ENCODE results near the gene TNFRSF19. TPM values are rescaled to one million over a fixed set of nuclear protein-coding genes. Genes with fewer than 3 reads are reported as not detected.
"Not testable (repeated sequence)": the region's sequence is repeated elsewhere in the genome, so short reads cannot be mapped to it uniquely, and the experiment has no call there.

TNFRSF19 gene, protein sequence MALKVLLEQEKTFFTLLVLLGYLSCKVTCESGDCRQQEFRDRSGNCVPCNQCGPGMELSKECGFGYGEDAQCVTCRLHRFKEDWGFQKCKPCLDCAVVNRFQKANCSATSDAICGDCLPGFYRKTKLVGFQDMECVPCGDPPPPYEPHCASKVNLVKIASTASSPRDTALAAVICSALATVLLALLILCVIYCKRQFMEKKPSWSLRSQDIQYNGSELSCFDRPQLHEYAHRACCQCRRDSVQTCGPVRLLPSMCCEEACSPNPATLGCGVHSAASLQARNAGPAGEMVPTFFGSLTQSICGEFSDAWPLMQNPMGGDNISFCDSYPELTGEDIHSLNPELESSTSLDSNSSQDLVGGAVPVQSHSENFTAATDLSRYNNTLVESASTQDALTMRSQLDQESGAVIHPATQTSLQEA
- total RNA-seq = 1 to 10 TPM; 4.9 to 9.2 (median 7.7) TPM

DNA sequence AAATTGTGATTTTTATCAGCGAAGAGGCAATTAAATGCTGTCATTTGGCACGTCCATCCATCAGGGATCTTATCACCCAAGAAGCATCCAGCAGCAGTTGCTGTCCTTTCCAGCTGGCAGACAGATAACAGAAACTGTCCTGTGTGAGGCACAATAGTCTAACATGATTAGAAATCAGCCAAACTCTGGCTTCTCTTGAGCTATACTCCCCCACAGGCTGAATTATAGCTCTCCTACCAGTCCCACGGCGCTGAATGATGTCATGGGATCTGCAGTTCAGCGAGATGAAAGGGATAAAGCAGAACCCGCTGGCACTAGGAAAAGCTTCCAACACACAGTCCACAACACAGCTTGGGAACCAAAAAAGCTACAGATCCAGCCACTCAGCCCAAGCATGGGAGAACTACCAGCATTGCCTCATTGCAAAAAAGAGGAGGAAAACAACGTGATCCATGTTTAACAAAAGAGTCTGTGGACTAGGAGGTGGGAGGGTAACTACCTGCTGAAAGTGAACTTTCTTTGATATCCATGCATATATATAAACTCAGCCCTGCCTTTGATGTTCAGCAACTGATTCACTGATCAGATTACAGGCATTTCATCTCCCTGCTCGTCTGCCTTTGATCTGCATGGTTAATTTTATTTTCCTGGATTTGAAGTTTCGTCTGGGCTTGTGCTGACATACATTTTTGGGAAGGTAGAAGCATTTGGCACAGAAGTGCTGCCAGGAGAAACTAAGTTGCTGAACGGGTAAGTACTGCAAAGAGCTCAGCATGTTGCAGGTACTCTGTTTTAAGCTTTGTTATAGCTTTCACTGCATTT is at the start of gene TNFRSF19:
Gene TNFRSF19 (plus strand): TSS at position 314 of the 822 bp plus-strand sequence. CDS start 19,772 bp downstream, outside the sequence.
- 25 to 27% methylated on average over 10 of the region's 10 CpGs for WGBS, 2 donors
- intact Hi-C loops (cut with DNase I) = loop anchor here (10.0 kb wide), 1 partner anchor 54 kb away; no protein-coding TSS in a partner anchor
- Histone ChIP-seq H3K36me3 (no peaks in the 10 kb centered on the region), H3K9me3 (no peaks in the 10 kb centered on the region), H3K27ac (no peak within 1 kb of the TSS), H3K4me1 (peaks cover 4 to 5% of the 10 kb centered on the region in 2 donors), H3K4me3 (replicated peaks in 1 of 3) (no peak within 1 kb of the TSS), H3K27me3 (no peaks in the 10 kb centered on the region)
- TF ChIP-seq, protein P1, sequence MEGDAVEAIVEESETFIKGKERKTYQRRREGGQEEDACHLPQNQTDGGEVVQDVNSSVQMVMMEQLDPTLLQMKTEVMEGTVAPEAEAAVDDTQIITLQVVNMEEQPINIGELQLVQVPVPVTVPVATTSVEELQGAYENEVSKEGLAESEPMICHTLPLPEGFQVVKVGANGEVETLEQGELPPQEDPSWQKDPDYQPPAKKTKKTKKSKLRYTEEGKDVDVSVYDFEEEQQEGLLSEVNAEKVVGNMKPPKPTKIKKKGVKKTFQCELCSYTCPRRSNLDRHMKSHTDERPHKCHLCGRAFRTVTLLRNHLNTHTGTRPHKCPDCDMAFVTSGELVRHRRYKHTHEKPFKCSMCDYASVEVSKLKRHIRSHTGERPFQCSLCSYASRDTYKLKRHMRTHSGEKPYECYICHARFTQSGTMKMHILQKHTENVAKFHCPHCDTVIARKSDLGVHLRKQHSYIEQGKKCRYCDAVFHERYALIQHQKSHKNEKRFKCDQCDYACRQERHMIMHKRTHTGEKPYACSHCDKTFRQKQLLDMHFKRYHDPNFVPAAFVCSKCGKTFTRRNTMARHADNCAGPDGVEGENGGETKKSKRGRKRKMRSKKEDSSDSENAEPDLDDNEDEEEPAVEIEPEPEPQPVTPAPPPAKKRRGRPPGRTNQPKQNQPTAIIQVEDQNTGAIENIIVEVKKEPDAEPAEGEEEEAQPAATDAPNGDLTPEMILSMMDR (IDR thresholded peaks at IDR 0.05) = no peak
- no peak for TF ChIP-seq POLR2A (IDR thresholded peaks at IDR 0.05)
- DNase-seq = peak in 1 of 2 donors; percentile 10

GRCh38 chr13:23529926-23530325 is 40.3 kb upstream of the TNFRSF19 start:
- H3K27me3 ChIP-seq; intact Hi-C loops (cut with DNase I); H3K36me3 ChIP-seq; H3K4me3 ChIP-seq (replicated peaks in 1 of 3); H3K4me1 ChIP-seq; H3K9me3 ChIP-seq; H3K27ac ChIP-seq; DNase-seq: not testable (repeated sequence)
- WGBS, 2 donors = 67 to 90% methylated on average over 3 of the region's 3 CpGs

DNA sequence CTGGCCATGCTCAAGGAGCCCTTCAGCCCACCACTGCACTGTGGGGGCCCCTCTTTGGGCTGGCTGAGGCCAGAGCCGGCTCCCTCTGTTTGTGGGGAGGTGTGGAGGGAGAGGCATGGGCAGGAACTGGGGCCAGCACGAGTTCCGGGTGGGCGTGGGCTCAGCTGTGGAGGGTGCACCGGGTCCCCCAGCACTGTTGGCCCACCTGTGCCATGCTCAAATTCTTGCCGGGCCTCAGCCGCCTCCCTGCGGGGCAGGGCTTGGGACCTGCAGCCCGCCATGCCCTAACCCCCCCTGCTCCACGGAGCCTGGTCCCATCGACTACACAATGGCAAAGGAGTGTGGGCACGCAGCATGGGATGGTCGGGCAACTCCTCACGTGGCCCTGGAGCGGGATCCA is 38.8 kb upstream of the TNFRSF19 start:
- WGBS, 2 donors = 97 to 98% methylated on average over 9 to 14 of the region's 15 CpGs
- Histone ChIP-seq H3K27ac (no peak overlapping the region), H3K9me3 (no peaks in the 10 kb centered on the region), H3K27me3 (no peaks in the 10 kb centered on the region), H3K36me3 (no peaks in the 10 kb centered on the region), H3K4me1 (no peaks in the 10 kb centered on the region), H3K4me3 (replicated peaks in 1 of 3) (no peak overlapping the region)
- no peak for TF ChIP-seq POLR2A (IDR thresholded peaks at IDR 0.05)
- TF ChIP-seq, protein P1 (IDR thresholded peaks at IDR 0.05) = no peak
- no peak for DNase-seq
- intact Hi-C loops (cut with DNase I) = no loop called here

DNA sequence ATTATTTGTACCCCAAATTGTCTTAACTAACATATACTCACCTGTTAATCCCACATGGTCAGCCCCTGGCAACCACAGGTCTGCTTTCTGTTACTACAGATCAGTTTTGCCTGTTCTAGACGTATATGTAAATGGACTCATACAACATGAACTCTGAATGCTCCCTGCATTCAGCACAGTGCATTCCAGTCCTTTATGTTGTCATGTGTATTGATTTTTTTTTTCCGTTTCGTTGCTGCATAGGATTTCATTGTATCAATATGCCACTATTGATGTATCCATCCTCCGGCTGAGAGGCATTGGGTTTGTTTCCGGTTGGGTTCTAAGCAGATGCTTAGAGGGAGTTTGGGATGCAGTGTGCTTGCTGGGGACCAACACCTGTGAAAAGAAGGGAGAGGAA is 36.1 kb upstream of the TNFRSF19 start:
- H3K36me3 ChIP-seq = no peaks in the 10 kb centered on the region
- 93 to 94% methylated on average over 5 of the region's 5 CpGs for WGBS, 2 donors
- TF ChIP-seq, protein P1 (IDR thresholded peaks at IDR 0.05) = no peak
- no peak for TF ChIP-seq POLR2A (IDR thresholded peaks at IDR 0.05)
- intact Hi-C loops (cut with DNase I) = no loop called here
- no peak overlapping the region for H3K27ac ChIP-seq
- no peaks in the 10 kb centered on the region for H3K9me3 ChIP-seq
- no peak for DNase-seq
- no peaks in the 10 kb centered on the region for H3K4me1 ChIP-seq
- H3K4me3 ChIP-seq (replicated peaks in 1 of 3) = no peak overlapping the region
- H3K27me3 ChIP-seq = no peaks in the 10 kb centered on the region

DNA sequence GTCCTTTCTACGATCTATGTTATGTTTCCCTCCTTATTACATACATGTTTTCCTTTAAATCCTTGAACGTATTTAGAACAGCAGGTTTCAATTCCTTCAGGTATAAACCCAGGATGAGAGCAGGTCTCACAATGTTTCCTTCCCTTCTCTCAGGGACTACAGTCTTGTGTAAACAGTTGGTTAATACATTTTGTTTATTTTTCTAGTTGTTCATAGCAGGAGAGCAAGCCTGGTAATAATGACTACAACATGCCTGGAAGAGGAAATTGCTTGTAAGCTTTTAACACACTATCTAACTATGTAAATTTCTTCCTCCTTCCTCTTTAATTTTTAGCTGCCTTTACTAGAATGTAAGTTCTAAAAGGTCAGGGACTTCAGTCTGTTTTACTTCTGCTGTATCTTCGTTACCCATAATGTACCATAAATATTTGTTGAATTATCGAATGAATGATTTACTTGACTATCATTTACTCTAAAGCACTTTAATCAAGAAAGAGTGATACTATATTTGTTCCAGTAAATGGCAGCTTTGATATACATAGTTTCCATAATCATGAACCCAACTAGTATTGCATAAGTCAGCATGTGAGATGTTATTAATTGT is 28.9 kb upstream of the TNFRSF19 start:
- H3K27ac ChIP-seq = no peak overlapping the region
- no peak for DNase-seq
- TF ChIP-seq, protein P1 (IDR thresholded peaks at IDR 0.05) = no peak
- no peak for TF ChIP-seq POLR2A (IDR thresholded peaks at IDR 0.05)
- 93 to 94% methylated on average over 4 of the region's 4 CpGs for WGBS, 2 donors
- no peaks in the 10 kb centered on the region for H3K4me1 ChIP-seq
- H3K36me3 ChIP-seq = no peaks in the 10 kb centered on the region
- H3K4me3 ChIP-seq (replicated peaks in 1 of 3) = no peak overlapping the region
- H3K9me3 ChIP-seq = no peaks in the 10 kb centered on the region
- intact Hi-C loops (cut with DNase I) = no loop called here
- H3K27me3 ChIP-seq = no peaks in the 10 kb centered on the region

Measured in thyroid gland (tissue), 4 donors.